A673 (cell line): ENCODE data around the gene LRRC8B. TPM values are rescaled to one million over a fixed set of nuclear protein-coding genes. Genes with fewer than 3 reads are reported as not detected.

Experiments used
- BruUV-seq: library from RNA; stranded (reverse); fragments of 400-500 nt; replicated peaks from 2 replicates; lab custom pipeline; 2021; lab: Mats Ljungman, UMichigan
- CTCF ChIA-PET: fragments of 300-600 bp; sonication (Branson Sonifier 250); formaldehyde crosslinking; loops from one replicate; lab custom pipeline; 2022; ENCODE audit warnings: antibody characterized with exemption; lab: Charles Lee
- POLR2A ChIA-PET: fragments of 300-600 bp; sonication (Branson Sonifier 250); formaldehyde crosslinking; loops from one replicate; lab custom pipeline; 2022; ENCODE audit warnings: antibody characterized with exemption; ENCODE audit not compliant: low non-redundant PET; lab: Charles Lee
- DNase-seq: peaks from one replicate; pipeline ENCODE4 v3.0.0-alpha.2; 2015; ENCODE audit warnings: low spot score
- H3K27ac ChIP-seq: fragments of 200-600 bp; sonication (generic); 2 replicates; pipeline ENCODE4 v1.5.1; 2016; ENCODE audit warnings: mixed run types, low read depth, mild to moderate bottlenecking, mixed read lengths, antibody characterized with exemption, low read length; ENCODE audit not compliant: poor library complexity, severe bottlenecking
- H3K27me3 ChIP-seq: fragments of 200-600 bp; sonication (generic); replicated peaks from 2 replicates; pipeline ENCODE4 v1.6.1; 2017; ENCODE audit warnings: mixed run types, low read depth, mild to moderate bottlenecking, mixed read lengths, antibody characterized with exemption, low read length; ENCODE audit not compliant: insufficient read depth, poor library complexity
- H3K36me3 ChIP-seq: fragments of 200-600 bp; sonication (generic); 2 replicates; pipeline ENCODE4 v1.6.1; 2016; ENCODE audit warnings: mixed run types, mild to moderate bottlenecking, mixed read lengths, antibody characterized with exemption, low read length; ENCODE audit not compliant: insufficient read depth, poor library complexity, severe bottlenecking
- H3K4me1 ChIP-seq: fragments of 200-600 bp; sonication (generic); 2 replicates; pipeline ENCODE4 v1.6.1; 2017; ENCODE audit warnings: mixed run types, mild to moderate bottlenecking, mixed read lengths, antibody characterized with exemption, low read length; ENCODE audit not compliant: insufficient read depth, poor library complexity, severe bottlenecking
- H3K4me3 ChIP-seq: fragments of 200-600 bp; sonication (generic); 2 replicates; pipeline ENCODE4 v1.5.1; 2016; ENCODE audit warnings: low read depth, mixed run types, mild to moderate bottlenecking, mixed read lengths, low read length; ENCODE audit not compliant: poor library complexity, severe bottlenecking
- H3K9me3 ChIP-seq: fragments of 200-600 bp; sonication (generic); 2 replicates; pipeline ENCODE4 v1.6.1; 2016; ENCODE audit warnings: mixed run types, low read depth, mild to moderate bottlenecking, mixed read lengths, antibody characterized with exemption, low read length; ENCODE audit not compliant: poor library complexity, severe bottlenecking
- CTCF ChIP-seq: fragments of 300-800, 200-600 bp; sonication (generic); conservative IDR thresholded peaks from 2 replicates; pipeline ENCODE4 v1.5.1; 2017; ENCODE audit warnings: low read depth, mild to moderate bottlenecking, antibody characterized with exemption, low read length, moderate library complexity, mixed read lengths
- EZH2 ChIP-seq: fragments of 200-600 bp; sonication (generic); IDR thresholded peaks from 2 replicates; pipeline ENCODE4 v1.6.1; 2017; ENCODE audit warnings: borderline replicate concordance, low read depth, mild to moderate bottlenecking, mixed read lengths, antibody characterized with exemption, low read length; ENCODE audit not compliant: poor library complexity, severe bottlenecking
- intact Hi-C: fragments of 100-400 bp; cut with micrococcal nuclease; formaldehyde crosslinking; loops from one replicate; pipeline ENCODE4 v1.10.0; 2022; ENCODE audit not compliant: unreplicated experiment
- total RNA-seq: library from RNA; stranded (reverse); gene quantifications from 2 replicates; pipeline ENCODE4 v1.2.3, GENCODE V29; 2021

The LRRC8B gene
- total RNA-seq, 1 experiment from 2014 or later: 18.9 TPM

- Histone ChIP-seq H3K4me3 (no peak overlapping the region), H3K27me3 (no peaks in the 10 kb centered on the region), H3K4me1 (peaks cover under 1% of the 10 kb centered on the region), H3K36me3 (no peaks in the 10 kb centered on the region), H3K9me3 (no peaks in the 10 kb centered on the region), H3K27ac (no peak overlapping the region)
- ChIA-PET POLR2A (no interaction called here), CTCF (interaction anchor here (1.3 kb wide), 1 partner anchor 116 kb away, joined by 7 read pairs; no protein-coding TSS in a partner anchor)
- BruUV-seq: no TSS peak
- intact Hi-C loops: loop anchor here (1.0 to 10.0 kb wide), 3 partner anchors 82 to 594 kb away; no protein-coding TSS in a partner anchor
- TF ChIP-seq CTCF (0 out of 2 replicates have a peak, but pooled peaks have one; percentile 13), EZH2 (no peak)
- no peak for DNase-seq
Observed at GRCh38 chr1:89599332-89599630, 74.7 kb downstream of the LRRC8B start.

DNA sequence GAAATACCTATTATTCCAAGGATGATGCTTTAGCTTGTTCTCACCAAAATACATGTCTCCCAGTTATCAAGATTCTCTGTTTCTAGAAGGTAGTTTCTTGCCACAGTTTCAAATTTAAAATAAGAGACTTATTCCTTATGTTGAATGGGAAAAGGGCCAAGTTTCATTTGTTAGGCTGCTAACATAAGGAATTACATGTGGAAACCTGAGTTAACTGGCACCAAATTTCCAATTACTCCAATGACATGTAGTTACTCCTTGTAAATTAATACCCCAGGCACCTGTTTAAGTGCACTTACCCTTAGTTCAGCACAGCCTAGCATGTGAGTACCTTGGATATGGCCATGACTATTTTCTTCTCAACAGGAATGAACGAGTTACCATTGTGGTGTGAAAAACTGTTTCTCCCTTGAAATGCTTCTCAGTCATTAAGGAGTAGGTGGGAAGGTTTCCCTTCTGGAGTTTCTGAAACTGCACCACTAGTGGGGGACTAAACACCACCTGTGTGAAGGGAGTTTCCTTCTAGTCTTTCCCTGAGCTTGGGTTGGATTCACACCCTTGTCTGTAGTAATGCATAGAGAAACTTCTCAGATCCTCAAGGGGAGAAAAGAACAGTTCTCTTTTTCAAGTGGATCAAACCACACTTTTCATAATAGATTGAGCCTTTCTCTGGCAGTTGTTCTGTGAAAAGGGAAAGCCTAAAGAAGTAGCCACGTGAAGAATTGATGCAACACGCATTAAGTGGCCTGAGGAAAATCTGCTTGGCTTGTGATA is 76.0 kb downstream of the LRRC8B start:
- no TSS peak for BruUV-seq
- no peak for DNase-seq
- H3K27me3 ChIP-seq: no peaks in the 10 kb centered on the region
- H3K4me3 ChIP-seq: no peak overlapping the region
- no peaks in the 10 kb centered on the region for H3K4me1 ChIP-seq
- no peak for TF ChIP-seq CTCF
- TF ChIP-seq EZH2: no peak
- H3K36me3 ChIP-seq: no peaks in the 10 kb centered on the region
- ChIA-PET CTCF (no interaction called here), POLR2A (no interaction called here)
- intact Hi-C loops: no loop called here
- no peaks in the 10 kb centered on the region for H3K9me3 ChIP-seq
- no peak overlapping the region for H3K27ac ChIP-seq

- CTCF ChIA-PET: no interaction called here
- POLR2A ChIA-PET: no interaction called here
- no peaks in the 10 kb centered on the region for H3K27me3 ChIP-seq
- intact Hi-C loops: no loop called here
- no TSS peak for BruUV-seq
- H3K36me3 ChIP-seq: no peaks in the 10 kb centered on the region
- H3K27ac ChIP-seq: no peak overlapping the region
- no peaks in the 10 kb centered on the region for H3K4me1 ChIP-seq
- no peak overlapping the region for H3K4me3 ChIP-seq
- no peak for TF ChIP-seq CTCF
- no peak for TF ChIP-seq EZH2
- DNase-seq: no peak
- H3K9me3 ChIP-seq: no peaks in the 10 kb centered on the region
Observed at GRCh38 chr1:89602871-89603404, 78.3 kb downstream of the LRRC8B start.
